Tibial nerve (tissue), 4 donors: ENCODE results near the gene UGGT2. TPM values are rescaled to one million over a fixed set of nuclear protein-coding genes. Genes with fewer than 3 reads are reported as not detected.
"Not testable (repeated sequence)": the region's sequence is repeated elsewhere in the genome, so short reads cannot be mapped to it uniquely, and the experiment has no call there.

Source experiments
- DNase-seq, 2 donors: peaks; one replicate each; pipeline ENCODE4 v3.0.0-alpha.2; 2019; ENCODE audit warnings: low spot score in 2 of 2
- H3K27ac ChIP-seq, 4 donors: fragments of 200-600 bp; sonication (generic) in 3 of 4; one replicate each; pipeline ENCODE4 v1.5.1; 2017 to 2019; ENCODE audit warnings: mild to moderate bottlenecking in 1 of 4
- H3K27me3 ChIP-seq, 2 donors: fragments of 200-600 bp; sonication (generic) in 1 of 2; one replicate each; pipeline versions ENCODE4 v1.5.1 to v1.6.0; 2017 to 2019
- H3K36me3 ChIP-seq, 3 donors: fragments of 200-600 bp; sonication (generic); one replicate each; pipeline ENCODE4 v1.5.1; 2018 to 2019
- H3K4me1 ChIP-seq, 4 donors: fragments of 200-600 bp; sonication (generic) in 3 of 4; one replicate each; pipeline ENCODE4 v1.5.1; 2017 to 2019
- H3K4me3 ChIP-seq, 4 donors: fragments of 200-600 bp; sonication (generic) in 3 of 4; one replicate each; pipeline ENCODE4 v1.5.1; 2017 to 2019; ENCODE audit warnings: mild to moderate bottlenecking in 1 of 4, moderate library complexity in 1 of 4
- H3K9me3 ChIP-seq, 4 donors: fragments of 200-600 bp; sonication (generic) in 3 of 4; one replicate each; pipeline ENCODE4 v1.5.1; 2017 to 2019
- EP300 ChIP-seq, 2 donors: sonication (generic); formaldehyde crosslinking; IDR thresholded peaks; one replicate each; pipeline ENCODE4 v1.6.1; 2017; ENCODE audit warnings: antibody characterized with exemption in 2 of 2, mild to moderate bottlenecking in 1 of 2
- POLR2A ChIP-seq, 2 donors: fragments of 450-650 bp; IDR thresholded peaks; one replicate each; pipeline ENCODE4 v1.6.1; 2017; ENCODE audit warnings: antibody characterized with exemption in 2 of 2, mild to moderate bottlenecking in 2 of 2, moderate library complexity in 2 of 2
- WGBS, 2 donors: methylation state at CpG; one replicate each; pipeline ENCODE4 v1.1.5; 2018; 5-methylcytosine and 5-hydroxymethylcytosine counted together
- total RNA-seq, 4 donors: library from RNA; depleted of rRNA; stranded (reverse); fragments of >200 nt; gene quantifications; one replicate each; pipeline ENCODE4 v1.1.0, GENCODE V29; 2016
- TF ChIP-seq, protein P1 (sequence below), 5 experiments: fragments of 200-600 bp in 3 of 5; fragments of 450-650 bp in 2 of 5; sonication (generic) in 3 of 5; IDR thresholded peaks; one replicate each; pipeline ENCODE4 v1.5.1; 2016 to 2019; ENCODE audit warnings: antibody characterized with exemption in 5 of 5, mild to moderate bottlenecking in 3 of 5, moderate library complexity in 2 of 5

The UGGT2 gene
- total RNA-seq, 4 donors from 2014 or later = 47.7 to 62.4 (median 61.0) TPM

DNA sequence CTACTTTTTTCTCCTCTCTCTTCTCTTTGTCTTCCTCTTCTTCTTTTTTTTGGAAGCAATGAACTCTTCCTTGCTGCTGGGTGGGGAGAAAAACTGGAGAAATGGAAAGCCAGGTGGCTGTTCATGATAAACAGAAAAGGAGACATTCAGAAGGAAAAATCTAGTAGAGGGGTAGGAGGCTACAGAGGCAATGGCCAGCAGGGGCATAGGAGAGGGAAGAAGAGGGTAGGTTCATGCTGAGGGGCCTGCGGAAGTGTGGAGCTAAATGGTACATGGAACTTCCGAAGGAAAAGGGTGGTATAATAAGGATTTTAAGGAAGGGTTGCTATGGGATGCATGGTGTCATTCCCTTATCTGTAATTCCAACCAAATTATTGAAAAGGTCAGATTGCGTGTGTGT lies 19.2 kb upstream of the UGGT2 start:
- TF ChIP-seq EP300 (IDR thresholded peaks at IDR 0.05) = no peak
- TF ChIP-seq POLR2A (IDR thresholded peaks at IDR 0.05) = no peak
- TF ChIP-seq, protein P1, sequence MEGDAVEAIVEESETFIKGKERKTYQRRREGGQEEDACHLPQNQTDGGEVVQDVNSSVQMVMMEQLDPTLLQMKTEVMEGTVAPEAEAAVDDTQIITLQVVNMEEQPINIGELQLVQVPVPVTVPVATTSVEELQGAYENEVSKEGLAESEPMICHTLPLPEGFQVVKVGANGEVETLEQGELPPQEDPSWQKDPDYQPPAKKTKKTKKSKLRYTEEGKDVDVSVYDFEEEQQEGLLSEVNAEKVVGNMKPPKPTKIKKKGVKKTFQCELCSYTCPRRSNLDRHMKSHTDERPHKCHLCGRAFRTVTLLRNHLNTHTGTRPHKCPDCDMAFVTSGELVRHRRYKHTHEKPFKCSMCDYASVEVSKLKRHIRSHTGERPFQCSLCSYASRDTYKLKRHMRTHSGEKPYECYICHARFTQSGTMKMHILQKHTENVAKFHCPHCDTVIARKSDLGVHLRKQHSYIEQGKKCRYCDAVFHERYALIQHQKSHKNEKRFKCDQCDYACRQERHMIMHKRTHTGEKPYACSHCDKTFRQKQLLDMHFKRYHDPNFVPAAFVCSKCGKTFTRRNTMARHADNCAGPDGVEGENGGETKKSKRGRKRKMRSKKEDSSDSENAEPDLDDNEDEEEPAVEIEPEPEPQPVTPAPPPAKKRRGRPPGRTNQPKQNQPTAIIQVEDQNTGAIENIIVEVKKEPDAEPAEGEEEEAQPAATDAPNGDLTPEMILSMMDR (IDR thresholded peaks at IDR 0.05) = no peak
- WGBS, 2 donors = 64 to 81% methylated on average over 3 of the region's 3 CpGs

DNA sequence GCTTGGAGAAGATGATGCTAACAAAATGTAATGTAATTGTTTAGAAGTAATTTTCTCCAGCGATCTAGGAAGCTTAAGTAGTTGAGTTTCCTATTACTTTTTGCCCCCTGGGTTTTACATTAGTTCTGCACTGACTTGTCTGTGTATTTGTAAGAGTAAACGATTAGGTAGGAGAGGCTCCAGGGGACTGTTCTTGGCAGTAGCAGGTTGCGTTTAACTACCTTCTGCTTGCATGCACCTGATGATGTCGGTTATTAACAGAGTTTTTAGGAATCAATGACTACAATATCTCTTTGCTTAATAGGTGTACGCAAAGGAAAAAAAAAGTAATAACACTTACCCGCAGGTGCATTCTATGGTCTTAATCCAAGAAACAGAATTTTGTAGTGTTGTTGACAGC lies 18.3 kb upstream of the UGGT2 start:
- Histone ChIP-seq H3K27ac (no peak overlapping the region), H3K4me3 (no peak overlapping the region), H3K4me1 (no peaks in the 10 kb centered on the region), H3K27me3 (no peaks in the 10 kb centered on the region), H3K36me3 (no peaks in the 10 kb centered on the region), H3K9me3 (no peaks in the 10 kb centered on the region)
- no peak for DNase-seq
- WGBS, 2 donors = 64 to 67% methylated on average over 6 of the region's 6 CpGs
- TF ChIP-seq, protein P1 (IDR thresholded peaks at IDR 0.05) = no peak
- TF ChIP-seq POLR2A (IDR thresholded peaks at IDR 0.05) = no peak
- TF ChIP-seq EP300 (IDR thresholded peaks at IDR 0.05) = no peak

More for the DNA sequence above, 19.2 kb upstream of the UGGT2 start:
- Histone ChIP-seq H3K4me1 (no peaks in the 10 kb centered on the region), H3K27me3 (no peaks in the 10 kb centered on the region), H3K9me3 (no peaks in the 10 kb centered on the region), H3K4me3 (no peak overlapping the region), H3K27ac (no peak overlapping the region), H3K36me3 (no peaks in the 10 kb centered on the region)
- no peak for DNase-seq

DNA sequence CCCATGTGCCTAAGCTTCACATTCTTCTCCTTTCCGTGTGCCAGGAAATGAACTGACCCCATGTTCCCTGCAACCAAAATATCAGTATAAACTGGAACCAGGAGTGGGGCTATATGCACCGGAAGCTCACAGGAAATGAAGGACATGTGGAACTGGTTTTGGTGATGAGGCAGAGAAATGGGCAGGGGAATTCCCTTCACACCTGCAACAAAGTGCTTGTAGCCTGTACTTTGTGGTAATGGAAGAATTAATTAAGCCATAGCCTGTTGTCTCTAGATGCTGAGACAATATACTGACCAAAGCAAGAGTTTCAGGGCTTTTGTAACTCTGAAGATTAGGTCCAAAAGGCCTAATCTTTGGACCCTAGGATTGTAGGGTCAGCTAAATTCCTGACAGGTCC lies 15.5 kb upstream of the UGGT2 start:
- H3K9me3 ChIP-seq = no peaks in the 10 kb centered on the region
- DNase-seq = no peak
- TF ChIP-seq, protein P1 (IDR thresholded peaks at IDR 0.05) = no peak
- TF ChIP-seq POLR2A (IDR thresholded peaks at IDR 0.05) (no peak), EP300 (IDR thresholded peaks at IDR 0.05) (no peak)
- H3K27me3 ChIP-seq = no peaks in the 10 kb centered on the region
- no peaks in the 10 kb centered on the region for H3K36me3 ChIP-seq
- no peak overlapping the region for H3K27ac ChIP-seq
- no peaks in the 10 kb centered on the region for H3K4me1 ChIP-seq
- WGBS, 2 donors = 27 to 49% methylated on average over 2 of the region's 2 CpGs
- H3K4me3 ChIP-seq = no peak overlapping the region

DNA sequence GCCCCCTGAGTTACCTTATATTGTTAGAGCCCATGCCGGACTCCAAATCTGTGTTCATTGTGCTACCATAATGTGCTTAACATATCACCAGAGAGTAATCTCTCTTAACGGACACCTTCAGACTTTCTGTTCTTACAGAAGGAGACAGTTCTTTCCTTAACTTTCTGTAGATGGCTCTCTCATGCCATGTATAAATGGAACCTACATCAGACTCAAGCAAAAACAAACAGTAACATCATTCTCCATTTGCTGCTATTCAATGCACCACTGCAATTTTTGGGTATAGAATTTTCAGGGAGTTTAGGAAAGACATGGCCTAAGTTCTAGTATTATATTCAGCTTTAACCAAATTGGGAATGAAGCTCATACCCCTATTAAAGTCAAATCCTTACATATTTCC lies 12.6 kb upstream of the UGGT2 start:
- Histone ChIP-seq H3K9me3 (no peaks in the 10 kb centered on the region), H3K27me3 (no peaks in the 10 kb centered on the region)

DNA sequence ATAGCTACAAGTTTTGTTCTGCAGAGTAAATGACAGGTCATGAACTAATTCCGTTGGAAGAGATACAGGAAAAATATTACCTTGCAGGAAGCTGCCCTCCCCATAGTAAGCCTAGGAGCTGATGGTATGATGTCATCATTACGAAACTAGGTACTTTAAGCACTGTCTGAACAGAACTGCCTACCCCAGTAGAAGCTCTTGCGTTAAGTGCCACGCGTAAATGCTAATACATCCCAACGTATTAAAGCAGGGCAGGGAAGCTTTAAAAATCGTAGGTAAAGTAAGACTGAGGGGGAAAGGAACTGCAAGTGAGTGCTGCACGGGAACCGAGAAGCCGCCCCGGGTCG lies 572 bp downstream of the UGGT2 start:
- no peak for DNase-seq
- no peaks in the 10 kb centered on the region for H3K36me3 ChIP-seq
- 1 to 2% methylated on average over 12 of the region's 12 CpGs for WGBS, 2 donors

More for the DNA sequence above, 12.6 kb upstream of the UGGT2 start:
- TF ChIP-seq EP300 (IDR thresholded peaks at IDR 0.05) (no peak), POLR2A (IDR thresholded peaks at IDR 0.05) (no peak)
- TF ChIP-seq, protein P1 (IDR thresholded peaks at IDR 0.05) = no peak
- no peak for DNase-seq
- Histone ChIP-seq H3K4me3 (no peak overlapping the region), H3K36me3 (no peaks in the 10 kb centered on the region), H3K27ac (no peak overlapping the region), H3K4me1 (no peaks in the 10 kb centered on the region)
- WGBS, 2 donors = 81 to 90% methylated on average over 2 of the region's 2 CpGs

DNA sequence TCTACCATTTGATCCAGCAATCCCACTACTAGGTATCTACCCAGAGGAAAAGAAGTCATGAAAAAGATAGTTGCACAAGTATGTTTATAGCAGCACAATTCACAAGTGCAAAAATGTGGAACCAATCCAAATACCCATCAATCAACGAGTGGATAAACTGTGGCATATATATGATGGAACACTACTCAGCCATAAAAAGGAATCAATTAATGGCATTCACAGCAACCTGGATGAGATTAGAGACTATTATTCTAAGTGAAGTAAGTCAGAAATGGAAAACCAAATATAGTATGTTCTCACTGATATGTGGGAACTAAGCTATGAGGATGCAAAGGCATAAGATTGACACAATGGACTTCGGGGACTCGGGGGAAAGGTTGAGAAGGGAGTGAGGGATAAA lies 1.3 kb downstream of the UGGT2 start:
- DNase-seq, H3K9me3 ChIP-seq, H3K27me3 ChIP-seq, H3K36me3 ChIP-seq, H3K4me1 ChIP-seq: not testable (repeated sequence)
- WGBS, 2 donors = 93 to 94% methylated on average over 3 of the region's 3 CpGs
- H3K27ac ChIP-seq = peak overlapping the region in 1 of 4 donors; percentile 91
- H3K4me3 ChIP-seq = peak overlapping the region in 1 of 4 donors; percentile 80

More for the DNA sequence above, 572 bp downstream of the UGGT2 start:
- no peaks in the 10 kb centered on the region for H3K27me3 ChIP-seq
- peak overlapping the region; percentile 55 to 91 (median 78) for H3K27ac ChIP-seq
- H3K4me1 ChIP-seq = peaks cover 0 to 9% (median 0%) of the 10 kb centered on the region in 4 donors
- H3K4me3 ChIP-seq = peak overlapping the region; percentile 54 to 95 (median 84)
- H3K9me3 ChIP-seq = no peaks in the 10 kb centered on the region
- TF ChIP-seq, protein P1 (IDR thresholded peaks at IDR 0.05) = no peak
- no peak for TF ChIP-seq POLR2A (IDR thresholded peaks at IDR 0.05)
- TF ChIP-seq EP300 (IDR thresholded peaks at IDR 0.05) = no peak

DNA sequence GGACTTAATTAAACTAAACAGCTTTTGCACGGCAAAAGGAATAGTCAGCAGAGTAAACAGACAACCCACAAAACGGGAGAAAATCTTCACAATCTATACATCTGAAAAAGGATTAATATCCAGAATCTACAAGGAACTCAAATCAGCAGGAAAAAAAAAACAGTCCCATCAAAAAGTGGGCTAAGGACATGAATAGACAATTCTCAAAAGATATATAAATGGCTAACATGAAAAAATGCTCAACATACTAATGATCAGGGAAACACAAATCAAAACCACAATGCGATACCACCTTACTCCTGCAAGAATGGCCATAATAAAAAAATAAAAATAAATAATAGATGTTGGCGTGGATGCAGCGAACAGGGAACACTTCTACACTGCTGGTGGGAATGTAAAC lies 1.7 kb downstream of the UGGT2 start:
- H3K4me1 ChIP-seq, H3K27me3 ChIP-seq: not testable (repeated sequence)
- 96 to 98% methylated on average over 5 of the region's 5 CpGs for WGBS, 2 donors

DNA sequence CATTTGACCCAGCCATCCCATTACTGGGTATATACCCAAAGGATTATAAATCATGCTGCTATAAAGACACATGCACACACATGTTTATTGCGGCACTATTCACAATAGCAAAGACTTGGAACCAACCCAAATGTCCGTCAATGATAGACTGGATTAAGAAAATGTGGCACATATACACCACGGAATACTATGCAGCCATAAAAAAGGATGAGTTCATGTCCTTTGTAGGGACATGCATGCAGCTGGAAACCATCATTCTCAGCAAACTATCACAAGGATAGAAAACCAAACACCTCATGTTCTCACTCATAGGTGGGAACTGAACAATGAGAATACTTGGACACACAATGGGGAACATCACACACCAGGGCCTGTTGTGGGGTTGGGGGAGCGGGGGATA lies 2.2 kb downstream of the UGGT2 start:
- Histone ChIP-seq H3K9me3 (peaks cover 0 to 11% (median 0%) of the 10 kb centered on the region in 4 donors), H3K36me3 (peaks cover 0 to 10% (median 0%) of the 10 kb centered on the region in 3 donors)
- H3K27ac ChIP-seq, DNase-seq, H3K4me1 ChIP-seq, H3K27me3 ChIP-seq, H3K4me3 ChIP-seq: not testable (repeated sequence)
- WGBS, 2 donors = 95 to 96% methylated on average over 4 of the region's 4 CpGs

More for the DNA sequence above, 1.7 kb downstream of the UGGT2 start:
- not testable (repeated sequence) for H3K27ac ChIP-seq, DNase-seq, H3K9me3 ChIP-seq, H3K36me3 ChIP-seq, H3K4me3 ChIP-seq
